ENCODE results near the gene KLHL15.

Gene KLHL15

GRCh38 chrX:23952984-23953907 is 73.7 kb downstream of the KLHL15 start:
- DNase-seq, result peak in 2 of 56 donors; percentile 0

GRCh38 chrX:23952391-23952790 is 74.6 kb downstream of the KLHL15 start:
- no peak for DNase-seq

- DNase-seq, result no peak
Observed at GRCh38 chrX:23945206-23945605, 81.8 kb downstream of the KLHL15 start.

GRCh38 chrX:23944234-23944633 is 82.8 kb downstream of the KLHL15 start:
- no peak for DNase-seq

GRCh38 chrX:23939203-23939602 is 87.8 kb downstream of the KLHL15 start:
- no peak for DNase-seq

- no peak for DNase-seq
Observed at GRCh38 chrX:23938690-23939089, 88.3 kb downstream of the KLHL15 start.

- no peak for DNase-seq
Observed at GRCh38 chrX:23937100-23937499, 89.9 kb downstream of the KLHL15 start.

GRCh38 chrX:23936180-23936579 is 90.8 kb downstream of the KLHL15 start:
- no peak for DNase-seq

- no peak for DNase-seq
Observed at GRCh38 chrX:23935106-23935505, 91.9 kb downstream of the KLHL15 start.

All from amygdala (tissue), 56 donors.